Neural cell (in vitro differentiated cells): ENCODE results near the gene SHPK.

ENCODE experiments used
- EP300 ChIP-seq: fragments of 450-650 bp; conservative IDR thresholded peaks from 2 replicates; pipeline ENCODE4 v1.6.1; 2014; ENCODE audit warnings: antibody characterized with exemption, mild to moderate bottlenecking, moderate library complexity; ENCODE audit not compliant: poor library complexity, severe bottlenecking
- EZH2 ChIP-seq: fragments of 200-600, 300-800 bp; shearing (Covaris generic), sonication (generic); IDR thresholded peaks from 2 replicates; pipeline ENCODE4 v1.6.1; 2014; ENCODE audit warnings: antibody characterized with exemption, low read length, borderline replicate concordance, mild to moderate bottlenecking; ENCODE audit not compliant: insufficient read depth, poor library complexity, severe bottlenecking
- MXI1 ChIP-seq: fragments of 450-650 bp; conservative IDR thresholded peaks from 2 replicates; pipeline ENCODE4 v1.6.1; 2014; ENCODE audit warnings: antibody characterized with exemption, mild to moderate bottlenecking; ENCODE audit not compliant: poor library complexity, severe bottlenecking
- POLR2AphosphoS5 ChIP-seq: IDR thresholded peaks from 2 replicates; pipeline ENCODE4 v1.6.1; 2012
- RAD21 ChIP-seq: fragments of 450-650 bp; conservative IDR thresholded peaks from 2 replicates; pipeline ENCODE4 v1.6.1; 2014; ENCODE audit warnings: antibody characterized with exemption, mild to moderate bottlenecking, moderate library complexity
- SMC3 ChIP-seq: fragments of 450-650 bp; conservative IDR thresholded peaks from 2 replicates; pipeline ENCODE4 v1.6.1; 2014; ENCODE audit warnings: antibody characterized with exemption, mild to moderate bottlenecking, moderate library complexity; ENCODE audit not compliant: poor library complexity
- TAF1 ChIP-seq: IDR thresholded peaks from 2 replicates; pipeline ENCODE4 v1.6.1; 2012; ENCODE audit warnings: low read depth
- TF ChIP-seq, protein P1 (sequence below): fragments of 450-650 bp; IDR thresholded peaks from 2 replicates; pipeline ENCODE4 v1.5.1; 2014; ENCODE audit warnings: antibody characterized with exemption, mild to moderate bottlenecking, moderate library complexity; ENCODE audit not compliant: poor library complexity, severe bottlenecking
- TF ChIP-seq, protein P2 (sequence below): IDR thresholded peaks from 2 replicates; pipeline ENCODE4 v1.6.1; 2012; ENCODE audit warnings: borderline replicate concordance

DNA sequence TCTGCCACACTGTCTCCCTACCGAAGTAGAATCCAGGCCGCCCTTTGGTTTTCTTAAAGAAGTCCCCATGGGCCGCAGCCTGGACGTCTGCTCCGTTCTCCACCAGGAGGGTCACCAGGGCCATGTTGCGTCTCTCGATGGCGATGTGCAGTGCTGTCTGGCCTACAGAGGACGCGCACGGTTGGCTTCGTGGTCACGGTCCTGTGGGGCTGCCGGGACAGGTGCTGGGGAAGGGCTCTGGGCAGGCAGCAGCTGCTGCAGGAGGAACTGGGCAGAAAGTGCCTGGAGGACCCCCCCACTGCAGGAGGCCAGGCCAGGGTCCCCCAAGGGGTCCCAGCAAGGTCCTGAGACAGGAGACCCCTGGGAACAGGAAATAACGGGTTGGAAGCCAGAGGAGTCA, 45.8 kb downstream of the SHPK start:
- TF ChIP-seq, protein P1, sequence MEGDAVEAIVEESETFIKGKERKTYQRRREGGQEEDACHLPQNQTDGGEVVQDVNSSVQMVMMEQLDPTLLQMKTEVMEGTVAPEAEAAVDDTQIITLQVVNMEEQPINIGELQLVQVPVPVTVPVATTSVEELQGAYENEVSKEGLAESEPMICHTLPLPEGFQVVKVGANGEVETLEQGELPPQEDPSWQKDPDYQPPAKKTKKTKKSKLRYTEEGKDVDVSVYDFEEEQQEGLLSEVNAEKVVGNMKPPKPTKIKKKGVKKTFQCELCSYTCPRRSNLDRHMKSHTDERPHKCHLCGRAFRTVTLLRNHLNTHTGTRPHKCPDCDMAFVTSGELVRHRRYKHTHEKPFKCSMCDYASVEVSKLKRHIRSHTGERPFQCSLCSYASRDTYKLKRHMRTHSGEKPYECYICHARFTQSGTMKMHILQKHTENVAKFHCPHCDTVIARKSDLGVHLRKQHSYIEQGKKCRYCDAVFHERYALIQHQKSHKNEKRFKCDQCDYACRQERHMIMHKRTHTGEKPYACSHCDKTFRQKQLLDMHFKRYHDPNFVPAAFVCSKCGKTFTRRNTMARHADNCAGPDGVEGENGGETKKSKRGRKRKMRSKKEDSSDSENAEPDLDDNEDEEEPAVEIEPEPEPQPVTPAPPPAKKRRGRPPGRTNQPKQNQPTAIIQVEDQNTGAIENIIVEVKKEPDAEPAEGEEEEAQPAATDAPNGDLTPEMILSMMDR: no peak
- no peak for TF ChIP-seq EP300
- TF ChIP-seq, protein P2, sequence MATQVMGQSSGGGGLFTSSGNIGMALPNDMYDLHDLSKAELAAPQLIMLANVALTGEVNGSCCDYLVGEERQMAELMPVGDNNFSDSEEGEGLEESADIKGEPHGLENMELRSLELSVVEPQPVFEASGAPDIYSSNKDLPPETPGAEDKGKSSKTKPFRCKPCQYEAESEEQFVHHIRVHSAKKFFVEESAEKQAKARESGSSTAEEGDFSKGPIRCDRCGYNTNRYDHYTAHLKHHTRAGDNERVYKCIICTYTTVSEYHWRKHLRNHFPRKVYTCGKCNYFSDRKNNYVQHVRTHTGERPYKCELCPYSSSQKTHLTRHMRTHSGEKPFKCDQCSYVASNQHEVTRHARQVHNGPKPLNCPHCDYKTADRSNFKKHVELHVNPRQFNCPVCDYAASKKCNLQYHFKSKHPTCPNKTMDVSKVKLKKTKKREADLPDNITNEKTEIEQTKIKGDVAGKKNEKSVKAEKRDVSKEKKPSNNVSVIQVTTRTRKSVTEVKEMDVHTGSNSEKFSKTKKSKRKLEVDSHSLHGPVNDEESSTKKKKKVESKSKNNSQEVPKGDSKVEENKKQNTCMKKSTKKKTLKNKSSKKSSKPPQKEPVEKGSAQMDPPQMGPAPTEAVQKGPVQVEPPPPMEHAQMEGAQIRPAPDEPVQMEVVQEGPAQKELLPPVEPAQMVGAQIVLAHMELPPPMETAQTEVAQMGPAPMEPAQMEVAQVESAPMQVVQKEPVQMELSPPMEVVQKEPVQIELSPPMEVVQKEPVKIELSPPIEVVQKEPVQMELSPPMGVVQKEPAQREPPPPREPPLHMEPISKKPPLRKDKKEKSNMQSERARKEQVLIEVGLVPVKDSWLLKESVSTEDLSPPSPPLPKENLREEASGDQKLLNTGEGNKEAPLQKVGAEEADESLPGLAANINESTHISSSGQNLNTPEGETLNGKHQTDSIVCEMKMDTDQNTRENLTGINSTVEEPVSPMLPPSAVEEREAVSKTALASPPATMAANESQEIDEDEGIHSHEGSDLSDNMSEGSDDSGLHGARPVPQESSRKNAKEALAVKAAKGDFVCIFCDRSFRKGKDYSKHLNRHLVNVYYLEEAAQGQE: no peak
- TF ChIP-seq MXI1: no peak
- TF ChIP-seq EZH2: no peak
- no peak for TF ChIP-seq POLR2AphosphoS5
- TF ChIP-seq TAF1: no peak
- no peak for TF ChIP-seq SMC3
- no peak for TF ChIP-seq RAD21
